GM19193 (cell line): ENCODE results near the gene USP47.

Experiments
- POLR2A ChIP-seq: IDR thresholded peaks from 4 replicates; pipeline ENCODE4 v1.6.1; 2011; ENCODE audit not compliant: insufficient read depth, insufficient read length; ENCODE audit errors: extremely low read depth

Gene USP47

GRCh38 chr11:11968511-11969280, 126.9 kb downstream of the USP47 start:
- no peak for TF ChIP-seq POLR2A

- TF ChIP-seq POLR2A, result no peak
Measured at GRCh38 chr11:11969380-11970215, 127.8 kb downstream of the USP47 start.

GRCh38 chr11:11970556-11970955, 128.8 kb downstream of the USP47 start:
- no peak for TF ChIP-seq POLR2A

GRCh38 chr11:11971906-11972547, 130.3 kb downstream of the USP47 start:
- no peak for TF ChIP-seq POLR2A

GRCh38 chr11:11972730-11973341, 131.1 kb downstream of the USP47 start:
- TF ChIP-seq POLR2A, result no peak

GRCh38 chr11:11973361-11973800, 131.6 kb downstream of the USP47 start:
- no peak for TF ChIP-seq POLR2A

- TF ChIP-seq POLR2A, result no peak
Measured at GRCh38 chr11:11973866-11974265, 132.1 kb downstream of the USP47 start.

- no peak for TF ChIP-seq POLR2A
Measured at GRCh38 chr11:11975201-11976092, 133.7 kb downstream of the USP47 start.

- TF ChIP-seq POLR2A, result no peak
Measured at GRCh38 chr11:11976481-11977127, 134.8 kb downstream of the USP47 start.

GRCh38 chr11:11977206-11977938, 135.6 kb downstream of the USP47 start:
- no peak for TF ChIP-seq POLR2A

GRCh38 chr11:11978098-11978637, 136.4 kb downstream of the USP47 start:
- TF ChIP-seq POLR2A, result no peak

GRCh38 chr11:11978792-11979487, 137.2 kb downstream of the USP47 start:
- TF ChIP-seq POLR2A, result no peak

GRCh38 chr11:11979488-11980117, 137.8 kb downstream of the USP47 start:
- TF ChIP-seq POLR2A, result no peak
